22Rv1 (cell line): ENCODE measurements around the gene IL17B.

Experiments used
- ZFX ChIP-seq: fragments of 450-650 bp; IDR thresholded peaks from 2 replicates; pipeline ENCODE4 v1.6.1; 2017; ENCODE audit warnings: antibody characterized with exemption, borderline replicate concordance
- TF ChIP-seq, protein P1 (sequence below): fragments of 450-650 bp; IDR thresholded peaks from 2 replicates; pipeline ENCODE4 v1.5.1; 2017; ENCODE audit warnings: mild to moderate bottlenecking

DNA sequence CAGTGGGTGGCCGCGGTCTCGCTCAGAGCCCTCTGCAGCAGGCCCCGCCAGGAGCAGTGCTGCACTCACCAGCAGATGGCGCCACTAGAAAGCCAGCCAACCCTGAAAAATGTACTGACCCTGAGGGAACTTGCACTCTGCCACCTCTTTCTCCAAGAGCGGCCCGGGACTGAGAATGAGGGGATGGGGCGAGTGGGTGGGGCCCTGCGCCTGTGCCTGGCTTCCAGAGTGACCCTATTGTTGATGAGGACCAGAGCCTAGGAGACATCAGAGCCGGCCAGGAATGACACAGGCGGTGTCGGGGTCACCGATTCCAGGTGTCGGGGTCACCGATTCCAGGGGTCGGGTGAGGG is 2.9 kb upstream of the IL17B start:
- TF ChIP-seq, protein P1, sequence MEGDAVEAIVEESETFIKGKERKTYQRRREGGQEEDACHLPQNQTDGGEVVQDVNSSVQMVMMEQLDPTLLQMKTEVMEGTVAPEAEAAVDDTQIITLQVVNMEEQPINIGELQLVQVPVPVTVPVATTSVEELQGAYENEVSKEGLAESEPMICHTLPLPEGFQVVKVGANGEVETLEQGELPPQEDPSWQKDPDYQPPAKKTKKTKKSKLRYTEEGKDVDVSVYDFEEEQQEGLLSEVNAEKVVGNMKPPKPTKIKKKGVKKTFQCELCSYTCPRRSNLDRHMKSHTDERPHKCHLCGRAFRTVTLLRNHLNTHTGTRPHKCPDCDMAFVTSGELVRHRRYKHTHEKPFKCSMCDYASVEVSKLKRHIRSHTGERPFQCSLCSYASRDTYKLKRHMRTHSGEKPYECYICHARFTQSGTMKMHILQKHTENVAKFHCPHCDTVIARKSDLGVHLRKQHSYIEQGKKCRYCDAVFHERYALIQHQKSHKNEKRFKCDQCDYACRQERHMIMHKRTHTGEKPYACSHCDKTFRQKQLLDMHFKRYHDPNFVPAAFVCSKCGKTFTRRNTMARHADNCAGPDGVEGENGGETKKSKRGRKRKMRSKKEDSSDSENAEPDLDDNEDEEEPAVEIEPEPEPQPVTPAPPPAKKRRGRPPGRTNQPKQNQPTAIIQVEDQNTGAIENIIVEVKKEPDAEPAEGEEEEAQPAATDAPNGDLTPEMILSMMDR: peak; percentile 93
- TF ChIP-seq ZFX: no peak
